HCT116 (cell line): ENCODE results near the gene CAMKMT. TPM values are rescaled to one million over a fixed set of nuclear protein-coding genes. Genes with fewer than 3 reads are reported as not detected.

Experiments
- ATAC-seq: fragments of 200-7000 bp; cut with Tn5 transposase; 2 replicates; pipeline ENCODE4 v1.9.1; 2020; ENCODE audit warnings: mild to moderate bottlenecking, moderate library complexity
- BruUV-seq: library from RNA; stranded (reverse); fragments of 400-500 nt; replicated peaks from 2 replicates; lab custom pipeline; 2021; lab: Mats Ljungman, UMichigan
- CTCF ChIA-PET: fragments of 300-600 bp; sonication (Branson Sonifier 250); formaldehyde crosslinking; loops from one replicate; lab custom pipeline; 2021; ENCODE audit warnings: antibody characterized with exemption; lab: Charles Lee
- POLR2A ChIA-PET: fragments of 300-600, 350-600 bp; sonication (Branson Sonifier 250); formaldehyde crosslinking; loops from one replicate; lab custom pipeline; 2021; ENCODE audit warnings: antibody characterized with exemption; lab: Charles Lee
- RAD21 ChIA-PET, 2 experiments: fragments of 300-600 bp; sonication (Branson Sonifier 250); formaldehyde crosslinking; loops; one replicate each; lab custom pipeline; 2023; ENCODE audit warnings: low total read pairs in 2 of 2; ENCODE audit not compliant: uncharacterized antibody in 2 of 2, unreplicated experiment in 2 of 2, low non-redundant PET in 1 of 2; lab: Charles Lee
- DNase-seq: peaks from one replicate; pipeline ENCODE4 v3.0.0-alpha.2; 2010; ENCODE audit warnings: low read depth, low spot score
- H2AFZ ChIP-seq: fragments of 200-600 bp; shearing (Covaris generic), sonication (generic); 2 replicates; pipeline ENCODE4 v1.6.1; 2017; ENCODE audit warnings: low read depth, mixed run types, mixed read lengths, antibody characterized with exemption, low read length; ENCODE audit not compliant: poor library complexity, severe bottlenecking
- H3K27ac ChIP-seq: 2 replicates; pipeline ENCODE4 v1.5.1; 2012; ENCODE audit warnings: low read depth, low read length
- H3K27me3 ChIP-seq: fragments of 200-600 bp; sonication (generic); 2 replicates; pipeline ENCODE4 v1.6.1; 2016; ENCODE audit warnings: mixed run types, low read length, mixed read lengths; ENCODE audit not compliant: insufficient read depth
- H3K36me3 ChIP-seq, 2 experiments: fragments of 200-500 bp in 1 of 2; fragments of 200-600 bp in 1 of 2; sonication (Bioruptor generic) in 1 of 2; sonication (generic) in 1 of 2; 2 replicates each; pipeline versions ENCODE4 v1.5.1 to v1.6.1; 2014 to 2016; ENCODE audit warnings: low read length in 2 of 2, inconsistent platforms in 1 of 2, mixed read lengths in 1 of 2, mixed run types in 1 of 2; ENCODE audit not compliant: insufficient read depth in 2 of 2, control insufficient read depth in 1 of 2
- H3K4me1 ChIP-seq, 2 experiments: fragments of 200-600 bp in 1 of 2; sonication (generic) in 1 of 2; 2 replicates each; pipeline versions ENCODE4 v1.5.1 to v1.6.1; 2012 to 2017; ENCODE audit warnings: low read length in 2 of 2, inconsistent platforms in 1 of 2, mild to moderate bottlenecking in 1 of 2, mixed read lengths in 1 of 2, mixed run types in 1 of 2, moderate library complexity in 1 of 2; ENCODE audit not compliant: insufficient read depth in 2 of 2, control insufficient read depth in 1 of 2
- H3K4me2 ChIP-seq: fragments of 200-600 bp; sonication (generic); 2 replicates; pipeline ENCODE4 v1.6.1; 2017; ENCODE audit warnings: mixed run types, low read length, mixed read lengths
- H3K4me3 ChIP-seq, 2 experiments: fragments of 200-600 bp in 1 of 2; sonication (generic) in 1 of 2; replicated peaks in 1 of 2; 2 replicates each; pipeline ENCODE4 v1.5.1; 2011 to 2016; ENCODE audit warnings: low read length in 2 of 2, control low read depth in 1 of 2, low read depth in 1 of 2, mild to moderate bottlenecking in 1 of 2, mixed read lengths in 1 of 2, mixed run types in 1 of 2
- H3K79me2 ChIP-seq: fragments of 200-600 bp; sonication (generic); 2 replicates; pipeline ENCODE4 v1.6.1; 2017; ENCODE audit warnings: mild to moderate bottlenecking, mixed run types, low read length, moderate library complexity, mixed read lengths; ENCODE audit not compliant: insufficient read depth
- H3K9ac ChIP-seq: fragments of 200-600 bp; sonication (generic); 2 replicates; pipeline ENCODE4 v1.6.1; 2016; ENCODE audit warnings: low read length, mixed read lengths
- H3K9me2 ChIP-seq: fragments of 200-600 bp; sonication (generic), shearing (Covaris generic); 2 replicates; pipeline ENCODE4 v1.6.1; 2017; ENCODE audit warnings: mixed run types, mild to moderate bottlenecking, moderate library complexity; ENCODE audit not compliant: insufficient read depth
- H3K9me3 ChIP-seq, 2 experiments: fragments of 200-500 bp in 1 of 2; fragments of 200-600 bp in 1 of 2; sonication (Bioruptor generic) in 1 of 2; sonication (generic) in 1 of 2; 2 replicates each; pipeline ENCODE4 v1.6.1; 2014 to 2017; ENCODE audit warnings: low read length in 2 of 2, mixed read lengths in 2 of 2, inconsistent platforms in 1 of 2, low read depth in 1 of 2, mild to moderate bottlenecking in 1 of 2, mixed run types in 1 of 2, moderate library complexity in 1 of 2; ENCODE audit not compliant: control insufficient read depth in 1 of 2, insufficient read depth in 1 of 2
- H4K20me1 ChIP-seq: fragments of 200-600 bp; sonication (generic), shearing (Covaris generic); 2 replicates; pipeline ENCODE4 v1.6.1; 2017; ENCODE audit warnings: mixed run types, mild to moderate bottlenecking, moderate library complexity; ENCODE audit not compliant: insufficient read depth
- CBX3 ChIP-seq: IDR thresholded peaks from 2 replicates; pipeline ENCODE4 v1.6.1; 2012; ENCODE audit warnings: low read depth
- CEBPB ChIP-seq: IDR thresholded peaks from 2 replicates; pipeline ENCODE4 v1.6.1; 2012; ENCODE audit warnings: low read depth
- ELF1 ChIP-seq: IDR thresholded peaks from 2 replicates; pipeline ENCODE4 v1.6.1; 2012; ENCODE audit warnings: low read depth, borderline replicate concordance
- EZH2 ChIP-seq: fragments of 200-600 bp; sonication (generic); IDR thresholded peaks from 2 replicates; pipeline ENCODE4 v1.6.1; 2017; ENCODE audit warnings: antibody characterized with exemption, mixed run types
- EZH2phosphoT487 ChIP-seq: fragments of 200-600 bp; IDR thresholded peaks from 2 replicates; pipeline ENCODE4 v1.6.1; 2018; ENCODE audit warnings: antibody characterized with exemption, borderline replicate concordance
- POLR2A ChIP-seq: IDR thresholded peaks from 2 replicates; pipeline ENCODE4 v1.7.0; 2011; ENCODE audit warnings: borderline replicate concordance; ENCODE audit not compliant: insufficient read depth, insufficient read length; ENCODE audit errors: extremely low read depth
- POLR2AphosphoS5 ChIP-seq: IDR thresholded peaks from 2 replicates; pipeline ENCODE4 v1.6.1; 2011; ENCODE audit warnings: mild to moderate bottlenecking, low read depth, low read length, moderate library complexity
- SIN3A ChIP-seq: IDR thresholded peaks from 2 replicates; pipeline ENCODE4 v1.6.1; 2012; ENCODE audit warnings: low read depth
- YY1 ChIP-seq: IDR thresholded peaks from 2 replicates; pipeline ENCODE4 v1.6.1; 2011; ENCODE audit warnings: low read length, low read depth, moderate library complexity, mild to moderate bottlenecking; ENCODE audit not compliant: insufficient replicate concordance; ENCODE audit errors: extremely low read depth
- ZFX ChIP-seq: fragments of 450-650 bp; IDR thresholded peaks from 2 replicates; pipeline ENCODE4 v1.6.1; 2017
- ZNF274 ChIP-seq: fragments of 200-500 bp; sonication (Bioruptor generic); IDR thresholded peaks from 2 replicates; pipeline ENCODE4 v1.6.1; 2014; ENCODE audit warnings: mild to moderate bottlenecking, low read depth, low read length, inconsistent platforms
- intact Hi-C: fragments of 100-400 bp; cut with micrococcal nuclease; formaldehyde crosslinking; loops from 2 replicates; pipeline ENCODE4 v1.10.0; 2022
- total RNA-seq: library from RNA; stranded (reverse); gene quantifications from one replicate; pipeline ENCODE4 v1.2.1, GENCODE V29; 2021; ENCODE audit not compliant: unreplicated experiment
- TF ChIP-seq, protein P1 (sequence below): IDR thresholded peaks from 2 replicates; pipeline ENCODE4 v1.6.1; 2012
- TF ChIP-seq, protein P2 (sequence below): IDR thresholded peaks from 2 replicates; pipeline ENCODE4 v1.6.1; 2012
- TF ChIP-seq, protein P3 (sequence below), 3 experiments: fragments of 200-600 bp in 1 of 3; sonication (generic) in 1 of 3; IDR thresholded peaks in 2 of 3; conservative IDR thresholded peaks in 1 of 3; 2 replicates each; pipeline ENCODE4 v1.5.1; 2012 to 2017; ENCODE audit warnings: low read depth in 2 of 3, low read length in 2 of 3, antibody characterized with exemption in 1 of 3, borderline replicate concordance in 1 of 3, control low read depth in 1 of 3, mild to moderate bottlenecking in 1 of 3, mixed read lengths in 1 of 3, mixed run types in 1 of 3, moderate library complexity in 1 of 3; ENCODE audit not compliant: insufficient read depth in 1 of 3
- TF ChIP-seq, protein P4 (sequence below): IDR thresholded peaks from 2 replicates; pipeline ENCODE4 v1.6.1; 2011; ENCODE audit warnings: mild to moderate bottlenecking, low read length, moderate library complexity; ENCODE audit not compliant: insufficient replicate concordance; ENCODE audit errors: extremely low read depth

CAMKMT gene
- total RNA-seq, 1 experiment from 2014 or later, result 10.6 TPM

DNA sequence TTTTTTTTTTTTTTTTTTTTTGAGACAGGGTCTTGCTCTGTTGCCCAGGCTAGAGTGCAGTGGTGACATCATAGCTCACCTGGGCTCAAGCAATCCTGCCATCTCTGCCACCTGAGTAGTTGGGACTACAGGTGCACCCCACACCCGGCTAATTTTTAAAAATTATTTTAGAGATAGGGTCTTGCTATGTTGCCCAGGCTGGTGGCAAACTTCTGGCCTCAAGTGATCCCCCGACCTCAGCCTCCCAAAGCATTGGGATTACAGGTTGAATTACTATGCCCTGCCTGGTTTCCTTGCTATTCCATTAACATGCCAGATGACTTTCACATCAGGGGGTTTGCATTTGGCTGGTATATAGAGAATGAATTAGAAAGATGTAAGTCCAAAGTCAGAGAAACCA is 253.2 kb downstream of the CAMKMT start:
- POLR2A ChIA-PET, result no interaction called here
- no TSS peak for BruUV-seq
- H3K9ac ChIP-seq, result no peak overlapping the region
- H3K9me3 ChIP-seq, result no peaks in the 10 kb centered on the region
- no peak for ATAC-seq
- no peaks in the 10 kb centered on the region for H3K9me2 ChIP-seq
- H3K79me2 ChIP-seq, result no peaks in the 10 kb centered on the region
- H4K20me1 ChIP-seq, result no peaks in the 10 kb centered on the region
- no peak overlapping the region for H3K4me2 ChIP-seq
- no peaks in the 10 kb centered on the region for H3K4me1 ChIP-seq
- RAD21 ChIA-PET, result interaction anchor here in 1 of 2 experiments (0.6 kb wide), 1 partner anchor 111 kb away, joined by 3 read pairs; no protein-coding TSS in a partner anchor
- no peak overlapping the region for H2AFZ ChIP-seq
- CTCF ChIA-PET, result no interaction called here
- DNase-seq, result no peak
- H3K4me3 ChIP-seq, result no peak overlapping the region
- no peak overlapping the region for H3K27ac ChIP-seq
- H3K36me3 ChIP-seq, result no peaks in the 10 kb centered on the region
- intact Hi-C loops, result no loop called here
- H3K27me3 ChIP-seq, result no peaks in the 10 kb centered on the region
- TF ChIP-seq, protein P1, sequence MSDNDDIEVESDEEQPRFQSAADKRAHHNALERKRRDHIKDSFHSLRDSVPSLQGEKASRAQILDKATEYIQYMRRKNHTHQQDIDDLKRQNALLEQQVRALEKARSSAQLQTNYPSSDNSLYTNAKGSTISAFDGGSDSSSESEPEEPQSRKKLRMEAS, result no peak
- TF ChIP-seq YY1 (no peak), SIN3A (no peak), POLR2AphosphoS5 (no peak)
- TF ChIP-seq, protein P2, sequence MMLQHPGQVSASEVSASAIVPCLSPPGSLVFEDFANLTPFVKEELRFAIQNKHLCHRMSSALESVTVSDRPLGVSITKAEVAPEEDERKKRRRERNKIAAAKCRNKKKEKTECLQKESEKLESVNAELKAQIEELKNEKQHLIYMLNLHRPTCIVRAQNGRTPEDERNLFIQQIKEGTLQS, result no peak

DNA sequence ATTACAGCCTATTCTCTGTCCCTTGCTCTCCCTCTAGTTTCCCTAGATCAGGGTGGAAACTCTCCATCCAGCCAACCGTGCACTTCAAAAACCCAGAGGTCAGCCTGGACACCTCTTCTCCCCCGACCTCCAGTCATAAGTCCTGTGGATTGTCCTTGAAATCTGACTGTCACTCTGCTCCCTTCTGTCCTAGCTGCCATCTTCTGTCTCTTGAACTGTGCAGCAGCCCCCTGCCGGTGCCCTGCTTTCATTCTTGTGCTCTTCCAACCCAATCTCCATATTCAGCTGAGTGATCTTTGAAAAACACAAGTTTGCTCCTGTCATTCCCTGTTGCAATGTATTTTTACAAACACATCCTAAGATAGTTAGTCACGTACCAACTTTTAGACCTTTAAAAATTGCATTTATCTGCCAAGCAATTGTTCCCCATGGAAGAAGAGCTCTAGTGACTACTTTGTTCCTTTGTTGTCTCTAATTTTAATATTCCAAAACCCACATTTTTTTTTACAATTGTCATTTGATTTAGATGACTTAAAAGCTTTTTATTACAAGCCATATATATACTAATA is 254.3 kb downstream of the CAMKMT start:
- Histone ChIP-seq H3K9me2 (no peaks in the 10 kb centered on the region), H3K4me1 (no peaks in the 10 kb centered on the region), H3K9me3 (no peaks in the 10 kb centered on the region), H3K9ac (no peak overlapping the region), H3K36me3 (no peaks in the 10 kb centered on the region), H4K20me1 (no peaks in the 10 kb centered on the region), H2AFZ (no peak overlapping the region), H3K4me2 (no peak overlapping the region), H3K79me2 (no peaks in the 10 kb centered on the region), H3K27me3 (no peaks in the 10 kb centered on the region), H3K4me3 (no peak overlapping the region), H3K27ac (no peak overlapping the region)
- ATAC-seq (no peak), DNase-seq (no peak)
- BruUV-seq, result no TSS peak
- ChIA-PET RAD21 (no interaction called here), POLR2A (no interaction called here), CTCF (no interaction called here)
- intact Hi-C loops, result no loop called here
- TF ChIP-seq, protein P2, result no peak
- no peak for TF ChIP-seq ZFX
- TF ChIP-seq, protein P3, sequence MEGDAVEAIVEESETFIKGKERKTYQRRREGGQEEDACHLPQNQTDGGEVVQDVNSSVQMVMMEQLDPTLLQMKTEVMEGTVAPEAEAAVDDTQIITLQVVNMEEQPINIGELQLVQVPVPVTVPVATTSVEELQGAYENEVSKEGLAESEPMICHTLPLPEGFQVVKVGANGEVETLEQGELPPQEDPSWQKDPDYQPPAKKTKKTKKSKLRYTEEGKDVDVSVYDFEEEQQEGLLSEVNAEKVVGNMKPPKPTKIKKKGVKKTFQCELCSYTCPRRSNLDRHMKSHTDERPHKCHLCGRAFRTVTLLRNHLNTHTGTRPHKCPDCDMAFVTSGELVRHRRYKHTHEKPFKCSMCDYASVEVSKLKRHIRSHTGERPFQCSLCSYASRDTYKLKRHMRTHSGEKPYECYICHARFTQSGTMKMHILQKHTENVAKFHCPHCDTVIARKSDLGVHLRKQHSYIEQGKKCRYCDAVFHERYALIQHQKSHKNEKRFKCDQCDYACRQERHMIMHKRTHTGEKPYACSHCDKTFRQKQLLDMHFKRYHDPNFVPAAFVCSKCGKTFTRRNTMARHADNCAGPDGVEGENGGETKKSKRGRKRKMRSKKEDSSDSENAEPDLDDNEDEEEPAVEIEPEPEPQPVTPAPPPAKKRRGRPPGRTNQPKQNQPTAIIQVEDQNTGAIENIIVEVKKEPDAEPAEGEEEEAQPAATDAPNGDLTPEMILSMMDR (IDR thresholded peaks at IDR 0.05 in 2 of 3, conservative IDR thresholded peaks at IDR 0.05 in 1 of 3; ENCODE audit: borderline replicate concordance in 1 of 3, insufficient read depth in 1 of 3, low read depth in 2 of 3, low read length in 2 of 3), result no peak
- no peak for TF ChIP-seq SIN3A
- TF ChIP-seq CBX3, result no peak
- no peak for TF ChIP-seq ELF1
- TF ChIP-seq, protein P1, result no peak
- TF ChIP-seq EZH2, result no peak
- no peak for TF ChIP-seq CEBPB
- TF ChIP-seq POLR2A, result no peak
- TF ChIP-seq, protein P4, sequence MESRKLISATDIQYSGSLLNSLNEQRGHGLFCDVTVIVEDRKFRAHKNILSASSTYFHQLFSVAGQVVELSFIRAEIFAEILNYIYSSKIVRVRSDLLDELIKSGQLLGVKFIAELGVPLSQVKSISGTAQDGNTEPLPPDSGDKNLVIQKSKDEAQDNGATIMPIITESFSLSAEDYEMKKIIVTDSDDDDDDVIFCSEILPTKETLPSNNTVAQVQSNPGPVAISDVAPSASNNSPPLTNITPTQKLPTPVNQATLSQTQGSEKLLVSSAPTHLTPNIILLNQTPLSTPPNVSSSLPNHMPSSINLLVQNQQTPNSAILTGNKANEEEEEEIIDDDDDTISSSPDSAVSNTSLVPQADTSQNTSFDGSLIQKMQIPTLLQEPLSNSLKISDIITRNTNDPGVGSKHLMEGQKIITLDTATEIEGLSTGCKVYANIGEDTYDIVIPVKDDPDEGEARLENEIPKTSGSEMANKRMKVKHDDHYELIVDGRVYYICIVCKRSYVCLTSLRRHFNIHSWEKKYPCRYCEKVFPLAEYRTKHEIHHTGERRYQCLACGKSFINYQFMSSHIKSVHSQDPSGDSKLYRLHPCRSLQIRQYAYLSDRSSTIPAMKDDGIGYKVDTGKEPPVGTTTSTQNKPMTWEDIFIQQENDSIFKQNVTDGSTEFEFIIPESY, result no peak
- TF ChIP-seq ZNF274, result no peak
- TF ChIP-seq EZH2phosphoT487, result no peak
